Kasumi-1 (cell line): ENCODE data around the gene PGLYRP3.

ENCODE experiments used
- DNase-seq, 2 experiments: peaks; one replicate each; lab custom pipeline; 2025; lab: John Stamatoyannopoulos, UW

The PGLYRP3 gene

DNA sequence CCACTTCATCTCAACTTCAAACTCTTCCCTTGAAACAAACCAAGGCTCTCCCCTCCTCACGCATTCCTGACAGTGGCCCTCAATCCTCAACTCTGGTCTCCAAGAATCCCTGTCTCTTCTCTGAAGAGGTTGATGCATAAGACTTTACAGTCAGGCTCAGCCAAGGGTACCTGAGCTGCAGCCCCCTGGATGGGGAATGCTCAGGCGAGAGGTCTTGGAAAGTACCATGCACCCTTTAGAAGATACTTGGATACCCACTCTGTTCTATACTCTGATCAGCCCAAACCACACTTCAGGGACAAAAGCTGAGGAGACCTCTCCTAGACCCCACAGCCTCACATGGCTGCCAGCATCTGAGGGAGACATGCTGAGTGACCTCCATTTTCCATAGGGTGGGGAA is 536 bp upstream of the PGLYRP3 start:
- DNase-seq = no peak

DNA sequence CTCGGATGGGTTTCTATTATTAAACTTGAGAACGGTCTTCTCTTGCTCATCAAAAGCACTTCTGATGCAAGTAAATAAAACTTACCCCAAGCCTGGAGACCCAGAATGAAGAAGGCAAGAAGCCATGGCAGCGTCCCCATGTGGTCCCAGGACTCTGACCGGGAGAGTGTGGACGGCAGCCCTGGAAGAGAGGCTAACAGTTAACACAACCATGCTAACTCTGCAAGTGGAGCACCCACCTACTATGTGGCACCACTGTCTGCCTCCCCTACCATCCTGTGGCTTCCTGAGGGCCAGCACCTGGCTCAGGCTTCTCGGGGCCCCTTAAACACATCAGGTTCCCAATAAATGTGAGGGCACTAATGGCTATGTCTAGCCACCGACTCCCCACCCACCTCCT is 2.2 kb downstream of the PGLYRP3 start:
- no peak for DNase-seq

DNA sequence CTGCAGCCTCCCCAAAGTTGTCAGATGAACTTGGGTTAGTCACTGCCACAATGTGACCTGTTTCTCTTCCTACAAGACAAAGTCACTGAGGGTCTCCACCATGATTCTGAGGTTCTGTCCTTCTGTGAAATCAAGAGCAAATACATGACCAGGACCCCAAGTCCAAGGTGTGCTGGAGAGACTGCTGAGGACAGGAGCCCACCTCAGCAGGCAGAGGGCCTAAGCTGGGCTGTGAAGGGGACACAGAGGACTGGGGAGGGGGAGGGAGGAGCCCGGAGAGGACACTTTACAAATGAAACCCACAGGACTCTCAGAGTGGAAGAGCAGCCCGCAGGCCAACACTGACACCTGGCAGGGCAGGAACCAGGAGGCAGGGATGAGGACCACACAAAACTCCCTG is 3.3 kb downstream of the PGLYRP3 start:
- no peak for DNase-seq

DNA sequence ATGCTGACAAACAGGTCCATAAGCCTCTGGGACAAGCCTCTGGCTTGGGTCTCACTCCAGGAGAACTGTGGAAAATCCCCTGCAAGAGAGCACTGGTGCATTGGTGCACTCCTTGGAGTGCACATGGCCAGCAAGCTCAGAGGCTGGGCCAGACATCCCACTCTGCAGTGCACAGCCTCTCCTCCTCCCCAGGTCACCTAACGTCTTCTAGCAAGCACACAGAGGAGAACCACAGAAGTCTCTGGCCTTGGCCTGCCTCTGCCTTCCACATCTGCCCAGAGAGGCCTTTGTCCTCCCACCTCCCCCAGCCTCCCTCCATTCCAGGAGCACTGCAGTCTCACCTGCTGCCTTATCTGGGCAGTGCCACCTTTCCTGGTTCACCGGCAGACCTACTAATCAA is 4.2 kb downstream of the PGLYRP3 start:
- DNase-seq = no peak

- no peak for DNase-seq
These were observed 5.5 kb downstream of the PGLYRP3 start for GRCh38 chr1:153307221-153307600.

DNA sequence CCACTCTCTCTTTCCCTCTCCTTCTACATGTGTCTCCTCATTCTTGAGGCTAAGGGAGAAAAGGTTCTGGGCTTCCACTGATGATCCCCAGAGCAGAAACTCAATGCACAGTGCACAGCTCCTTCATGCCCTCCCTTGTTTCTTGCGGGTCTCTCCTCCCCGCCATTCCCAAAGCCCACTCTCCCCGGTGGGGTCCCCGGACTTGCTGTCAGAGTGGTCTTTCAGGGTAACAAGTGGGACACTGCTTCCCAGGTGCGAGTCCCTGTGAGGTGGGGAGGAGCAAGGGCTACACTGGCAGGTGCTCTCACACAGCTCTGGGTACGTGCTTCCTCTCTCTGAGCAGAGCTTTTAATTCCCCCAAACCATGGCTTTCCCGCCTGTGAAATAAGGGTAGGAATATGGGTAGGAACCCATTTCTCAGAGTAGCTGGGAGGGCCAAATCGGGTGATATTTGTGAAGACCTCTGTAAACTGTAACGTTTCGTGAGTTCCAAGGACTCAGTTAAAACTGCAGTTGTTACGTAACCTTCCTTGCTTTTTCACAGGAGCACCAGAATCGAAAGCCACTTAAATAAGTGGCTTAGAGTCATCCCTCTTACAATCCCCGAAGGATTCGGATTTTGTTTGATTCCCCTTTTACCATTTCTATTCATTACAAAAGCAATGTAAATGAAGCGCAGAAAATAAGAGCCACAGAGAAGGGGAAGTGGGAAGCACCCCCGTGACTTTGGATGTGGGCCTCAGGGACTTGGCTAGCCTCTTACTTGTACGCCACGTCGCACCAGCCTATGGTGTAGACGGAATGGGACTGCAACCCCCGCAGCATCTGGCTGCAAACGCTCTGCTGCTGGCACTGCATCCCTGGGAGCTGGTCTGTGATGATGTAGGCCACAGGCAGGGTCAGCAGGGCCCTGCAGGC is 6.2 kb downstream of the PGLYRP3 start:
- DNase-seq = no peak

GRCh38 chr1:153305682-153306081 is 7.1 kb downstream of the PGLYRP3 start:
- DNase-seq = no peak

- DNase-seq = no peak
These were observed 10.4 kb downstream of the PGLYRP3 start for GRCh38 chr1:153302308-153302707.

- DNase-seq = peak; percentile 3 to 9
These were observed 18.9 kb downstream of the PGLYRP3 start for GRCh38 chr1:153293851-153294250.

DNA sequence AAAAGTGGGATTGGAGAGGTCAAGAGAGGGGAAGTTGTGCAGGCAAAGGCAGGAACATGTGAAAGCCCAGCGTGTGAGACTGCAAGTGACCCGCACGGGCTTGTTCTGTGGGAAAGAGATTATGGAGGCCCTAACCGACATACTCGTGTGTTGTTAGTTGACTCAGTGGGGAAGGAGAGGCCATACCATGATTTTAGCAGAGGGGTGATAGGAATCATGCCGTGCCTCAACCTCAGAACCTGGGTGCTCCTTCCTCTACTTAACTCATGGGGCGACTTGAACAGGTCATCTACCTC is 19.3 kb downstream of the PGLYRP3 start:
- DNase-seq = no peak

GRCh38 chr1:153292740-153293479 is 19.8 kb downstream of the PGLYRP3 start:
- DNase-seq = peak; percentile 8 to 13

DNA sequence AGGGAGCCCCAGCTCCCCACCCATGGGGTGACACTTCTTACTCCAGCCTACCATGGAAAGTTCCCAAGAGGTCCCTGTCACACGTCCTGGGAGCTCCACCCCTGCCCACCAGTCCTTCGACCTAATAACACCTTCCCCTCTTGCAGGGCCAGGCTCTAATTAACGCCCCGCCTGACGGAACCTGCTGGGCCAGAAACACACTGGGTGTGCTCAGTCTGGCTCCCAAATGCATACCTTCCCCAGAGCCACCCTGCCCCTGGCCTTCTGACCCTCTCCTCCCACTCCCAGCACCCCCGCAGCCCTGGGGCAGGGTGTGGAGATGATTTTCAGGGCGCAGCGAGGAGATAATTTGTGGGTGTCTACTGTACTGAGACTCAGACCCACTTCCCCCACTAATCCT is 20.6 kb downstream of the PGLYRP3 start:
- no peak for DNase-seq

DNA sequence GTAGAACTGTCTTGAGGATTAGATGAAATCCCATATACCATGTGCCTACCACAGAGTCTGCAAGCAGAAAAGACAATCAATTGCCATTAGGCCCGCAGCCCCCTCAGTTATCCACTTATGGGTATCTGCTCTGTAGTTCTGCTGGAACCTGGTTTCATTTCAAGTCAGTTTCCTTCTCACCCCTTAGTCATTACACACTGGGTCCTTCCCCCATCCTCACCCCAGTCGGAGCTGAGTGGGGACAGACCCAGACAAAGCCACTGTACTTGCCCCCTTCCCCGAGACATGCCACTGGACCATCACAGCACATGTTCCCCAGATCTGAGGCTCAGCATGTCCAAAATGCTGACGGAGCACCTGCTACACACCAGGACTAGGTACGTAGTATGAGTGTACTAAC is 21.2 kb downstream of the PGLYRP3 start:
- no peak for DNase-seq

DNA sequence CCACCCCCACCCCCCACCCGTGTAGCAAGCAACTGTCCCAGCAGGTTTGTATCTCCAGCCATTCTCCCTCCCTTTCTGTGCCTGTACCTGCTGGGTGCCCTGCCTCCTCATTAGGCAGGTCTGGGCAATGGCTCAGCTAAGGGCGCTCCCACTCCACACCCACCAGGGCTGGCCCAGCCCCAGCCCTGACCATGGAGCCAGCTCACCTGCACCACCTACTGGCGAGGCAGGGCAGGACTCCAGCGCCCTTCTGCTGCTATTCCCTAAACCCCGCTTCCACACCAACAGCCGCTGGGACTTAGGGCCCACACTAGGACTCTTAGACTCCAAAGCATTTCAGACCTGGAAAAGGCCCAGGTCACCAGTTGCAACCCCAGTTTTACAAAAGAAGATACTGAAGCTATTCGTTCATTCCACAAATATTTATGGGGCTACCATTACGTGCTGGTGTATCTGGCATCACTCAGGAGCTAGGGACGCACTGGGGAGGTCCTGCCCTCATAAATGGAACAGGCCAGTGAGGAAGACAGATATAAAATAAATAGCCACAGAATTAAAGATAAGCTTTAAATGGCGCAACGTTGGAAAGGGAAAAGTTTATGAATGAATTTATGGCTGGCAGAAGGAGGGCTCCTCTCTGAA is 24.0 kb downstream of the PGLYRP3 start:
- DNase-seq = peak; percentile 19 to 44

DNA sequence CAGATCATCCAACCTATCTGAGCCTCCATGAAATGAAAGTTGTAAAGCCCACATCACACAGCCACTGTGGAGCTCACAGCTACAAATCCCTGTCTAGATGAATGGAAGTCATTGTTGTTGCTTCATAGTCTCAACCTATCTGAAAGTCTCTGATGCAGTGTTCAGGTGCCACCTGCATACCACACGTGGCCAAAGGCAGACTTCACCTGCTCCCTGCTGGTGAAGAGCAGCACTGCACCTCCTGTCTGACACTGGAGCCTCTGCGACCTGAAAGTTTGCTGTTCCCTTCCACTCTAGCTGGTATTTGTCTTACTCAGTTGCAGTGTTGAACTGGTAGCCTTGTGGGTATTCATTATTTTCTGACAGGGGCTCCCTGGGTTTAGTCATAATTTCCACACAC is 34.9 kb downstream of the PGLYRP3 start:
- peak; percentile 1 to 3 for DNase-seq

DNA sequence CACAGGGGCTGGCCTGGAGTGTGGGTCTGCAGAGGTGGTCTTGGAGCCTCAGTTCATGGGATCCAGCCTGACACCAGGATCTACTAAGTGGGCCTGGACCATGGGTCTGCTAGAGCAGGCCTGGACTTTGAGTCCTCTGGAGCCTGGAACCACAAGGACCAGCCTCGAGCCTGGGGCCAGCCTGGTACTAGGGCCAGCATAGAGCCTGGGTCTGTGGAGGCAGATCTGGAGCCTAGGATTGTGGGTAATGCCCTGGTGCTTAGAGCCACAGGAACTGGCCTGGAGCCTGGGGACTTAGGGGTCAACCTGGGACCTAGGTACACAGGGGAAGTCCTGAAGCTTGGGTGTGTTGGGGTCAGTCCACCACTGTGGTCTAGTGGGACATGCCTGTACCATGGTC is 40.6 kb downstream of the PGLYRP3 start:
- DNase-seq = no peak

GRCh38 chr1:153271711-153272110 is 41.0 kb downstream of the PGLYRP3 start:
- DNase-seq = no peak

- peak; percentile 4 to 12 for DNase-seq
These were observed 47.3 kb downstream of the PGLYRP3 start for GRCh38 chr1:153265457-153265856.

DNA sequence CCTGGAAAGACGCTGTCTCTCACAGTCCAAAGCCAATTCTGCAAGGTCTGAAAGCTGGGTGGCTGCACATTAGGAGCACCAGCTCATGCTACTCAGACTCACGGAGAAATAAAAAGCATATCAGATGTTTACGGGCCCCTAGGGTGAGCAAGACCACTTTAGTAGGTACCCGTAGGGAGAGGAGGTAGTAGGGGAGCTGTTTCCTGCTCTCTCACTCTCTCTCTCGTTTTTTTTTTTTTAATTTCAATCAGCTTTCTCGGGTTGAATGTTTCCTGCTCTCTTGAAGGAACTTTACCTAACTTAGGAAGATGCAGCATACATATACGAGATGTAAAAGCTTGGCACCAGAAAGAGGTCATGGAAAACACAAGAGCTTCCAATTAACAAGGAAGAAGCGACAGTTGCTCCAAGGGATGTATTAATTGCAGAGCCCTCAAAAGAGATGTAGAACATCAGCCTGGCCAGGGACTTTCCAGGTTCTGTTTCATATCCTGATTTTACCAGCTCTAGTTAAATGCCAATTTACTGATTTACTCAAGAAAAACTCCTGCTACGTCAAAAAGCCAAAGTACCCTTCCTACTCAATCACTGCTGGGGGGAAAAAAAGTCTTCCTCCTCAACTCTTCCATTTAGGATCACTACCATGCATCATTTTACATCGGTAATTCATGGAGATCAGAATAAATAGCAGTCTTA is 50.1 kb downstream of the PGLYRP3 start:
- no peak for DNase-seq

DNA sequence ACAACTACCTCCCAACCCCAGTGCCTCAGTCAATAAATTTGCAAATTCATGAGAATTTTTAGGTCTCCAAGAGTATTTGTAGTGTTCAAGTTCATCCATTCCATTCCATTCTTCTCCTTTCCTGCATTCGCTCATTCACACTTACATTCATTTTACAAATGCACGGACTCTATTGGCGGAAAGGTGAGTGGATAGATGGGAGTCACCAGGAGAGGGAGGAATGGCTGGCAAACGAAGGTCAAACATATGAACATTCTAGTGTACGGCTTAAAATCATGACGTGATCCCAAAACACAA is 50.7 kb downstream of the PGLYRP3 start:
- DNase-seq = no peak

DNA sequence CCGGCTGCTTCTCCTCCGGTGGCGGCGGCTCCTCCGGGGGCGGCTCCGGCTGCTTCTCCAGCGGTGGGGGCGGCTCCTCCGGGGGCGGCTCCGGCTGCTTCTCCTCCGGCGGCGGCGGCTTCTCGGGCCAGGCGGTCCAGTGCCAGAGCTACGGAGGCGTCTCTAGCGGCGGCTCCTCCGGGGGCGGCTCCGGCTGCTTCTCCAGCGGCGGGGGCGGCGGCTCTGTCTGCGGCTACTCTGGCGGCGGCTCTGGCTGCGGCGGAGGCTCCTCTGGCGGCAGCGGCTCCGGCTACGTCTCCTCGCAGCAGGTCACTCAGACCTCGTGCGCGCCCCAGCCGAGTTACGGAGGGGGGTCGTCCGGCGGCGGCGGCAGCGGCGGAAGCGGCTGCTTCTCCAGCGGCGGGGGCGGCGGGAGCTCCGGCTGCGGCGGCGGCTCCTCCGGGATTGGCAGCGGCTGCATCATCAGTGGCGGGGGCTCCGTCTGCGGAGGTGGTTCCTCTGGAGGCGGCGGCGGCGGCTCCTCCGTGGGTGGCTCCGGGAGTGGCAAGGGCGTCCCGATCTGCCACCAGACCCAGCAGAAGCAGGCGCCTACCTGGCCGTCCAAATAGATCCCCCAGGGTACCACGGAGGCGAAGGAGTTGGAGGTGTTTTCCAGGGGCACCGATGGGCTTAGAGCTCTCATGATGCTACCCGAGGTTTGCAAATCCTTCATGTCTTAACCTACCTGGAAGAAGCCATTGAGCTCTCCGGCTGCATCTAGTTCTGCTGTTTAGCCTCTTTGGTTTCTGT is 51.3 kb downstream of the PGLYRP3 start:
- no peak for DNase-seq
